ENCODE results near the gene ZDBF2. TPM values are rescaled to one million over a fixed set of nuclear protein-coding genes. Genes with fewer than 3 reads are reported as not detected.

ZDBF2 gene
- total RNA-seq, 1 experiment from 2014 or later, result 31.8 TPM

- Histone ChIP-seq H2AFZ (ENCODE audit: low read length) (no peak overlapping the region), H3K9ac (ENCODE audit: extremely low read depth, insufficient read length, low read length) (no peak overlapping the region), H2BK15ac (ENCODE audit: low read depth, low read length) (no peak overlapping the region), H3T11ph (ENCODE audit: low read length) (no peak overlapping the region), H3K23ac (ENCODE audit: insufficient read length, low read depth, low read length) (no peak overlapping the region), H3K9me3 (ENCODE audit: control insufficient read depth, low read depth, low read length) (peaks cover 5% of the 10 kb centered on the region), H3K4ac (ENCODE audit: low read depth, low read length) (no peak overlapping the region), H3K23me2 (ENCODE audit: insufficient read length, low read depth, low read length, poor library complexity, severe bottlenecking) (no peaks in the 10 kb centered on the region), H3K4me1 (ENCODE audit: insufficient read depth, low read length) (no peaks in the 10 kb centered on the region), H3K56ac (ENCODE audit: insufficient read length, low read depth, low read length) (no peak overlapping the region), H4K8ac (replicated peaks; ENCODE audit: insufficient read length, low read depth, low read length) (no peak overlapping the region), H2BK12ac (ENCODE audit: insufficient read length, low read depth, low read length) (no peak overlapping the region), H3K79me1 (ENCODE audit: insufficient read depth, low read depth, low read length, poor library complexity, severe bottlenecking) (no peaks in the 10 kb centered on the region), H3K18ac (ENCODE audit: insufficient read length, low read depth, low read length) (no peak overlapping the region), H3K79me2 (ENCODE audit: insufficient read depth, low read length) (no peaks in the 10 kb centered on the region), H3K14ac (ENCODE audit: insufficient read depth, low read length) (no peak overlapping the region), H3K27ac (ENCODE audit: insufficient read length, low read depth, low read length) (no peak overlapping the region), H2BK5ac (ENCODE audit: insufficient read length, low read length) (no peak overlapping the region), H2AK5ac (ENCODE audit: insufficient read length, low read length) (no peak overlapping the region), H3K27me3 (ENCODE audit: insufficient read depth, low read length) (no peaks in the 10 kb centered on the region), H4K5ac (ENCODE audit: insufficient read length, low read depth, low read length) (no peak overlapping the region), H4K91ac (ENCODE audit: insufficient read length, low read depth, low read length) (no peak overlapping the region), H3K4me2 (ENCODE audit: insufficient read depth, insufficient read length, low read length) (no peak overlapping the region), H2BK120ac (ENCODE audit: low read depth, low read length, poor library complexity, severe bottlenecking) (no peak overlapping the region), H2BK20ac (ENCODE audit: low read depth, low read length, poor library complexity, severe bottlenecking) (no peak overlapping the region), H4K20me1 (ENCODE audit: control insufficient read depth, insufficient read depth, insufficient read length) (no peaks in the 10 kb centered on the region)
- no peaks in the 10 kb centered on the region for H3K4me1 Mint-ChIP-seq
- no peak overlapping the region for H3K4me3 Mint-ChIP-seq
- no peak for TF ChIP-seq CTCF (conservative IDR thresholded peaks at IDR 0.05)
- H3K27ac Mint-ChIP-seq, result peak overlapping the region in 1 of 3 experiments; percentile 4; a peak in 1 of 7 replicates
- no CpG with 5 or more reads among the region's 1 CpG for WGBS (ENCODE audit: extremely low coverage, insufficient read length, low lambda C conversion rate)
- DNase-seq, result no peak
- peaks cover 12 to 14% of the 10 kb centered on the region in 2 experiments for H3K9me3 Mint-ChIP-seq
- no peaks in the 10 kb centered on the region for H3K27me3 Mint-ChIP-seq (ENCODE audit: low read depth)
- peaks cover 22 to 31% (median 25%) of the 10 kb centered on the region in 3 experiments for H3K36me3 Mint-ChIP-seq (ENCODE audit: insufficient read depth in 1 of 3, low read depth in 3 of 3)
These were observed 41.7 kb downstream of the ZDBF2 start for GRCh38 chr2:206316141-206316540.

Measured in H9 (cell line).